ENCODE data around the gene PIP5K1B.

Gene PIP5K1B

DNA sequence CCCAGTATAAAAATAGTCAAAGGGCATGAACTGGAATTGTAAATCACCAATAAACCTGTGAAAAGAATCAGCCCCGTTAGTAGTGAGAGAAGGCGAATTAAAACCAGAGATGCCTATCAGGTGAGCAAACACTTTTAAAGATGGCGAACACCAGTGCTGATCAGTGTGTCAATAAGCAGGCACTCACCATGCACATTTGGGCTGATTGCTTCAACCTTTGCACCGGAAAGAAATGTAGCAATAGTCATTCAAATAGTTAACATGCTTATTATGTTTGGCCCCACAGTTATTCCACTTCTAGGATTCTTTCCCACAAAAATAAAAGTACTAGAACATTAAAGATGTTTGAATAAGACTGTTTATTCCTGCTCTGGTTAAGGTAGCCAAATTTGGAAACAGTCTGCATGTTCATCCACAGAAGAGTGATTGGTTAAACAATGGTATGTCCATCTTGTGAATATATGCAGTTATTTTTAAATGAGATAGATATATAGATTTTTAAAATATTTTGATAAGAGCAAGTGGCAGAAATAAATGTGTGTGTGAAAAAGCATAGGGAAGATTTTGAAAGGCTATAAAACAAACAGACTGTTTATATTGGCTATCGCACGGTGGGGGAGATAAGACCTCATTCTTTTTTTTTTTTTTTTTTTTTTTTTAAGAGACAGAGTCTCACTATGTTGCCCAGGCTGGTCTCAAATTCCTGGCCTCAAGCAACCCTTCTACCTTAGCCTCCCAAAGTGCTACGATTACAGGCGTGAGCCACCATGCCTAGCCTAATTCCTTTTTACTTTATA lies 112.2 kb downstream of the PIP5K1B start:
- Histone ChIP-seq H3K9me2 (replicated peaks; ENCODE audit: insufficient read depth, low read length) (no peaks in the 10 kb centered on the region), H3K27me3 (replicated peaks; ENCODE audit: insufficient read depth, low read length) (no peaks in the 10 kb centered on the region), H3K36me3 (replicated peaks; ENCODE audit: insufficient read depth, low read length) (no peaks in the 10 kb centered on the region), H2AFZ (ENCODE audit: low read length) (no peak overlapping the region), H3K79me2 (ENCODE audit: low read length) (no peaks in the 10 kb centered on the region), H3K4me1 (ENCODE audit: low read length) (no peaks in the 10 kb centered on the region), H3K4me3 (ENCODE audit: low read length) (no peak overlapping the region), H3K27ac (ENCODE audit: low read length) (no peak overlapping the region), H3K9me3 (replicated peaks; ENCODE audit: insufficient read depth, low read length) (no peaks in the 10 kb centered on the region), H3K9ac (ENCODE audit: low read length) (no peak overlapping the region), H3F3A (ENCODE audit: insufficient read depth, low read length) (no peaks in the 10 kb centered on the region), H4K20me1 (ENCODE audit: insufficient read depth, low read length) (no peaks in the 10 kb centered on the region), H3K4me2 (ENCODE audit: low read depth, low read length) (no peak overlapping the region)
- TF ChIP-seq EZH2 (optimal IDR thresholded peaks at IDR 0.05; ENCODE audit: low read depth, low read length): no peak
- TF ChIP-seq, protein P1, sequence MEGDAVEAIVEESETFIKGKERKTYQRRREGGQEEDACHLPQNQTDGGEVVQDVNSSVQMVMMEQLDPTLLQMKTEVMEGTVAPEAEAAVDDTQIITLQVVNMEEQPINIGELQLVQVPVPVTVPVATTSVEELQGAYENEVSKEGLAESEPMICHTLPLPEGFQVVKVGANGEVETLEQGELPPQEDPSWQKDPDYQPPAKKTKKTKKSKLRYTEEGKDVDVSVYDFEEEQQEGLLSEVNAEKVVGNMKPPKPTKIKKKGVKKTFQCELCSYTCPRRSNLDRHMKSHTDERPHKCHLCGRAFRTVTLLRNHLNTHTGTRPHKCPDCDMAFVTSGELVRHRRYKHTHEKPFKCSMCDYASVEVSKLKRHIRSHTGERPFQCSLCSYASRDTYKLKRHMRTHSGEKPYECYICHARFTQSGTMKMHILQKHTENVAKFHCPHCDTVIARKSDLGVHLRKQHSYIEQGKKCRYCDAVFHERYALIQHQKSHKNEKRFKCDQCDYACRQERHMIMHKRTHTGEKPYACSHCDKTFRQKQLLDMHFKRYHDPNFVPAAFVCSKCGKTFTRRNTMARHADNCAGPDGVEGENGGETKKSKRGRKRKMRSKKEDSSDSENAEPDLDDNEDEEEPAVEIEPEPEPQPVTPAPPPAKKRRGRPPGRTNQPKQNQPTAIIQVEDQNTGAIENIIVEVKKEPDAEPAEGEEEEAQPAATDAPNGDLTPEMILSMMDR (IDR thresholded peaks at IDR 0.05; ENCODE audit: low read length): no peak
- no peak for TF ChIP-seq EZH2phosphoT487 (IDR thresholded peaks at IDR 0.05; ENCODE audit: low read length)
- DNase-seq: no peak

DNA sequence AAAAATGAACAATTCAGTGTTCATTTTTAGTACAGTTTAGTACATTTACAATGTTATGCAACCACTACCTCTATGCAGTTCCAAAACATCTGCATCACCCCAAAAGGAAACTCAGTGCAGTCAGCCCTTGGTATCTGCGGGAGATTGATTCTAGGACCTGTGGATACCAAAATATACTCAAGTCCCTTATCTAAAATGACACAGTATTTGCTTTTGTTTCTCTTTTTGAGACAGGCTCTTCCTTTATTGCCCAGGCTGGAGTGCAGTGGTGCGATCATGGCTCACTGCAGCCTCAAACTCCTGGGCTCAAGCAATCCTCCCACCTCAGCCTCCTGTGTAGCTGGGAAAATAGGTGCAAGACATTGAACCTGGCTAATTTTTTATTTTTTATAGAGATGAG lies 114.0 kb downstream of the PIP5K1B start:
- no peak overlapping the region for H3K9ac ChIP-seq (ENCODE audit: low read length)
- H3K36me3 ChIP-seq (replicated peaks; ENCODE audit: insufficient read depth, low read length): no peaks in the 10 kb centered on the region
- no peak overlapping the region for H3K27ac ChIP-seq (ENCODE audit: low read length)
- no peaks in the 10 kb centered on the region for H3K9me3 ChIP-seq (replicated peaks; ENCODE audit: insufficient read depth, low read length)
- H3F3A ChIP-seq (ENCODE audit: insufficient read depth, low read length): no peaks in the 10 kb centered on the region
- H3K79me2 ChIP-seq (ENCODE audit: low read length): no peaks in the 10 kb centered on the region
- no peak overlapping the region for H3K4me2 ChIP-seq (ENCODE audit: low read depth, low read length)
- H3K4me3 ChIP-seq (ENCODE audit: low read length): no peak overlapping the region
- TF ChIP-seq, protein P1 (IDR thresholded peaks at IDR 0.05; ENCODE audit: low read length): no peak
- no peak for TF ChIP-seq EZH2 (optimal IDR thresholded peaks at IDR 0.05; ENCODE audit: low read depth, low read length)
- TF ChIP-seq EZH2phosphoT487 (IDR thresholded peaks at IDR 0.05; ENCODE audit: low read length): no peak
- H2AFZ ChIP-seq (ENCODE audit: low read length): no peak overlapping the region
- H3K27me3 ChIP-seq (replicated peaks; ENCODE audit: insufficient read depth, low read length): no peaks in the 10 kb centered on the region
- H3K4me1 ChIP-seq (ENCODE audit: low read length): no peaks in the 10 kb centered on the region
- DNase-seq: no peak
- H3K9me2 ChIP-seq (replicated peaks; ENCODE audit: insufficient read depth, low read length): no peaks in the 10 kb centered on the region
- no peaks in the 10 kb centered on the region for H4K20me1 ChIP-seq (ENCODE audit: insufficient read depth, low read length)

DNA sequence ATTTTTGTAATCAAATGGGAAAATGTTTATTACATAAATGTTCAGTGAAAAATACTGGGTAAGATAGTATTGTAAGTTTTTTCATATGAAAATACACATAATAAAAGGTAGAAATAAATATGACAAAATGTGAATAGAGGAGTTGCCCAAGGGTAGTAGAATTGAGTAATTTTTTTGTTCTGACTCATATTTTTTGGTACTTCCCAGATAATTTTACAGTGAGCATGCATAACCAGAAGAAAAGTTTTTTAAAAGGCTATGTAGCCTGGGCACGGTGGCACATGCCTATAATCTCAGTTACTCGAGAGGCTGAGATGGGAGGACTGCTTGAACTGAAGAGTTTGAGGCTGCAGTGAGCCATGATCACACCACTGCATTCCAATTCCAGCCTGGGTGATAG lies 116.9 kb downstream of the PIP5K1B start:
- H3K4me1 ChIP-seq (ENCODE audit: low read length): no peaks in the 10 kb centered on the region
- no peak for DNase-seq
- no peaks in the 10 kb centered on the region for H3K9me3 ChIP-seq (replicated peaks; ENCODE audit: insufficient read depth, low read length)
- TF ChIP-seq, protein P1 (IDR thresholded peaks at IDR 0.05; ENCODE audit: low read length): no peak
- TF ChIP-seq EZH2 (optimal IDR thresholded peaks at IDR 0.05; ENCODE audit: low read depth, low read length): no peak
- no peak for TF ChIP-seq EZH2phosphoT487 (IDR thresholded peaks at IDR 0.05; ENCODE audit: low read length)
- no peaks in the 10 kb centered on the region for H3K79me2 ChIP-seq (ENCODE audit: low read length)
- H3F3A ChIP-seq (ENCODE audit: insufficient read depth, low read length): no peaks in the 10 kb centered on the region
- H3K36me3 ChIP-seq (replicated peaks; ENCODE audit: insufficient read depth, low read length): no peaks in the 10 kb centered on the region
- H2AFZ ChIP-seq (ENCODE audit: low read length): no peak overlapping the region
- no peak overlapping the region for H3K9ac ChIP-seq (ENCODE audit: low read length)
- no peaks in the 10 kb centered on the region for H3K9me2 ChIP-seq (replicated peaks; ENCODE audit: insufficient read depth, low read length)
- H3K27me3 ChIP-seq (replicated peaks; ENCODE audit: insufficient read depth, low read length): no peaks in the 10 kb centered on the region
- H3K4me3 ChIP-seq (ENCODE audit: low read length): no peak overlapping the region
- no peak overlapping the region for H3K4me2 ChIP-seq (ENCODE audit: low read depth, low read length)
- no peaks in the 10 kb centered on the region for H4K20me1 ChIP-seq (ENCODE audit: insufficient read depth, low read length)
- H3K27ac ChIP-seq (ENCODE audit: low read length): no peak overlapping the region

Data from MM.1S (cell line).